HL-60 (cell line): Measurements from ENCODE around the gene CRISP2.

Experiments used
- DNase-seq, 2 experiments: peaks; one replicate each; pipeline ENCODE4 v3.0.0-alpha.2; 2010 to 2020; ENCODE audit warnings: low read depth in 1 of 2, low spot score in 1 of 2
- H3K27ac ChIP-seq: fragments of 250-450 bp; sonication (Bioruptor Pico); replicated peaks from 2 replicates; pipeline ENCODE4 v1.5.1; 2020; ENCODE audit warnings: mild to moderate bottlenecking, moderate library complexity
- H3K27me3 ChIP-seq: fragments of 250-450 bp; sonication (Bioruptor Pico); 2 replicates; pipeline ENCODE4 v1.5.1; 2021; ENCODE audit warnings: mild to moderate bottlenecking, moderate library complexity; ENCODE audit not compliant: insufficient read depth, poor library complexity, severe bottlenecking
- H3K4me3 ChIP-seq: replicated peaks from 2 replicates; pipeline ENCODE4 v1.5.1; 2011; ENCODE audit warnings: mild to moderate bottlenecking, control low read depth, low read length; ENCODE audit not compliant: insufficient read depth
- CTCF ChIP-seq: IDR thresholded peaks from one replicate; pipeline ENCODE4 v1.5.1; 2011; ENCODE audit warnings: low read length, control low read depth, inconsistent platforms; ENCODE audit not compliant: insufficient read depth
- GABPA ChIP-seq: IDR thresholded peaks from 2 replicates; pipeline ENCODE4 v1.6.1; 2012; ENCODE audit warnings: low read depth
- POLR2AphosphoS5 ChIP-seq: IDR thresholded peaks from 2 replicates; pipeline ENCODE4 v1.6.1; 2012; ENCODE audit warnings: low read depth
- REST ChIP-seq: IDR thresholded peaks from 2 replicates; pipeline ENCODE4 v1.6.1; 2012; ENCODE audit warnings: low read depth; ENCODE audit not compliant: insufficient replicate concordance
- SPI1 ChIP-seq: IDR thresholded peaks from 2 replicates; pipeline ENCODE4 v1.6.1; 2012; ENCODE audit warnings: low read depth, mild to moderate bottlenecking, borderline replicate concordance
- long read RNA-seq: library from polyadenylated mRNA; unstranded; transcript quantifications from one replicate; pipeline ENCODE4 v2.0.0, GENCODE V29; 2020

Gene CRISP2
- long read RNA-seq = 0 reads

GRCh38 chr6:49713346-49713745 lies at the start of gene CRISP2:
TSS of gene CRISP2 (minus strand) at chr6:49713543. CDS start at chr6:49709196, 4,347 bp downstream.
- H3K4me3 ChIP-seq = no peak within 1 kb of the TSS
- H3K27me3 ChIP-seq = no peaks in the 10 kb centered on the region
- no peak for TF ChIP-seq REST
- no peak for TF ChIP-seq GABPA
- TF ChIP-seq SPI1 = no peak
- TF ChIP-seq POLR2AphosphoS5 = no peak
- TF ChIP-seq CTCF = no peak
- no peak for DNase-seq
- H3K27ac ChIP-seq = no peak within 1 kb of the TSS

GRCh38 chr6:49744259-49744658 lies 30.9 kb upstream of the CRISP2 start, which contains the start of gene CRISP3:
TSS of gene CRISP3 (minus strand) at chr6:49744388. CDS start at chr6:49744367, 21 bp downstream.
- H3K27me3 ChIP-seq = no peaks in the 10 kb centered on the region

More at GRCh38 chr6:49744259-49744658, 30.9 kb upstream of the CRISP2 start, which contains the start of gene CRISP3:
- DNase-seq = no peak
- Histone ChIP-seq H3K27ac (no peak within 1 kb of the TSS), H3K4me3 (no peak within 1 kb of the TSS)
- TF ChIP-seq CTCF (no peak), SPI1 (no peak), REST (no peak), GABPA (no peak), POLR2AphosphoS5 (no peak)
